Measurements from ENCODE around the gene CDK11B.
"Not testable (repeated sequence)": the region's sequence is repeated elsewhere in the genome, so short reads cannot be mapped to it uniquely, and the experiment has no call there.

The CDK11B gene

DNA sequence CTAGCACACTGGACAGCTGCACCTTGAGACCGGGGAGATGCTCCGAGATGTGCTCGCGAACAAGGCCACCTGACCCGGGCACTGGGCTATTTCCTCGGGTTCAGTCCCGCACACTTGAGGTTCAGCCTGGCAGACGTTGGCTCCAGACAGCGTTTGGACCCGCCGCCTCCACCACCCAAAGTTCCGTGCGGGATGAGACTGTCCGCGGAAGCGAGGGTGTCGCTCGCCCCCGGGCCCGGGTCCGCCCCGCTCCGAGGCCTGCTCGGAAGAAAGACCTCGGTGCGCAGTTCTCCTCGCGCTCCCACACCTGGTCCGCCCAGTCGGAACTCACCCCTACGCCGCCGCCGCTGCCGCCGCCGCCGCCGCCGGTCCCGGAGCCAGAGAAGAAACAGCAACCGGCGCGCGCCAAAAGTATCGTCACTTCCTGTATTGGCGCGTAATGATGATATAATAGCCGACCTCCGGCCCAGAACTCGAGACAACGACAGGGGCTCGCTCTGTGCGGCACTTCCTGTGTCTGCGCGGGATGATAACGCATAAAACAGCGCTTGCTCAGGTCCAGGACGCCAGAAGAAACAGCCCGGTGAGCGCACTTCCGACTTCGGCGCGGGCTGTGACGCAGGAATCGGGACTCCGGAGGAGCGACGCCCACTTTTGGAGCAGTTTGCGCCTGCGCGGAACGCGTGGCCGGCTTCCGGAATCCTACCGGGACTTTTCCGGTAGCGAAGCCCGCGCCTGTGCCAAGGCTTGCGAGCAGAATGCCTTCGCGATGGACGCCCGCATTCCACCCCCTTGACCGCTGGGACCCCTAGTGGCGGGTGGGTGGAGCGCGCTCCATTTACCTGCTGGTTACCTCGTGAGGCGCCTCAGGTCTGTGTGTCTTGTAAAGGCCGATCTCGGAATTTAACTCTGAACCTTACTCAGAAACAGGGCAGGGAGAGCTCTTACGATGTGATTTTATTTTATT lies at the start of gene CDK11B:
TSS of gene CDK11B (minus strand) at position 422 of the 967 bp plus-strand sequence. CDS start 1,519 bp downstream, outside the sequence.
- DNase-seq (ENCODE audit: low read depth in 2 of 2, low spot score in 1 of 2): peak; percentile 78 to 98

GRCh38 chr1:1707897-1708296 lies 49.1 kb upstream of the CDK11B start:
- not testable (repeated sequence) for DNase-seq (ENCODE audit: low read depth in 2 of 2, low spot score in 1 of 2)

DNA sequence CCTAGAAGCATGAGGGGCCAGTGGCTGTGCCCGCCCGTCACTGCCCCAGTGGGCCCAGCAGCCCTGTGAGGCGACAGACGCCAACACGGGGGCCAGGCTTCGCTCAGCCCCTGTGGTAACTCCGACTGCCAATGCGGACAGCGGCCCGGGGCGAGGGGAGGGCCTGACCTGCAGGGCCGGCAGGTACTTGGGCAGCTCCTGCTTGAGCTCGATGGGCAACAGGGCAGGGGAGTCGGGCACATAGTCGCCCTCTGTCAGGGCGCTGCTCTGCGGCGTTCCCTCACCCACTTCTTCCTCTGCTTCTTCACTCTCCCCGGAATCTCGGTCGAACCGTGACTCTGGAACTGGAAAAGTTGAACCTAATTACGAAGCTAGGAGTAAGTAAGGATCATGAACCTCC lies 48.4 kb upstream of the CDK11B start:
- not testable (repeated sequence) for DNase-seq (ENCODE audit: low read depth in 2 of 2, low spot score in 1 of 2)

- not testable (repeated sequence) for DNase-seq (ENCODE audit: low read depth in 2 of 2, low spot score in 1 of 2)
Observed at GRCh38 chr1:1705623-1706022, 46.8 kb upstream of the CDK11B start.

DNA sequence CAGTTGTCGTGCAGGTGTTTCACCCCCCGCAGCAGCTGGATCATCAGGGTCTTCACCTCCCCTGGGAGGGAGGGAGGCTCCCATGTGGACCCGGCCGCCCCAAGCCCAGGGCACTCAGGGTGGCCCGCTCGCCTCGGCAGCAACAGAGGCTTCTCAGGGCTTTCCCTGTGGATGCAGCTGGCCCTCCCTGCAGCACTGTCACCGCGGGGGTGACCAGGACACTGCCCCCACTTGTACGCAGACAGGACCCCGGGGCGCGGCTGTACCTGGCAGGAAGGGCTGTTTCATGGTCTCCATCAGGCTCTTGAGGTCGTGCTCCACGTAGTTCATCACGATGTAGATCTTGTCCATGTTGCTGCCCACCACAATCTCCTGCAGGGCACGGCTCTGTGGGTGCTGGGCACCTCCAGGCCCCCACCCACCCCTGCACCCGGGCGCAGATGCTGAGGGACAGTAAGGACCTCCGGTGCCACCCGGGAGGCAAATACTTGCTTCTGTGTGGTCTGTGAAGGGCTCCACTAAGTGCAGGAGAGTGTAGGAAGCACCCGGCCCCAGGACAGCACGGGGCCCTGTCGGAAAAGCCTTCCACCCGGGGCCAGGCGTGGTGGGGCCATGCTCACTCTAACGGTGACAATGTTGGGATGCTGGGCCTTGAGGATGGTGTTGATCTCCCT lies 45.6 kb upstream of the CDK11B start:
- not testable (repeated sequence) for DNase-seq (ENCODE audit: low read depth in 2 of 2, low spot score in 1 of 2)

DNA sequence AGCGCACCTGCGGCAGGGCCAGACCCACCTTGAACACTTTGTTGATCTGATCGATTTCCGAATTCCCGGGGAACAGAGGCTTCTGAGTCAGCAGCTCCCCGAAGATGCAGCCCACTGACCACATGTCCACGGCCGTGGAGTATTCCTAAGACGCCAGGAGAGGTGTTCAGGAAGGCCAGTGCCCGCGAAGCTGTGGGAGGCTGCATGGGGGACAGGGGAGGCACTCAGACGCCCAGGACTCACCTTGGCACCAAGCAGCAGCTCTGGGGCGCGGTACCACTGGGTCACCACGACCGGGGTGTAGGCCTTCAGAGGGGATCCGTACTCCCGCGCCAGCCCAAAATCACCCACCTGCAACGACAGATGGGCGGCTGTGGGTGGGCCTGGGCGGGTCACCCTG lies 45.0 kb upstream of the CDK11B start:
- no peak for DNase-seq (ENCODE audit: low read depth in 2 of 2, low spot score in 1 of 2)

DNA sequence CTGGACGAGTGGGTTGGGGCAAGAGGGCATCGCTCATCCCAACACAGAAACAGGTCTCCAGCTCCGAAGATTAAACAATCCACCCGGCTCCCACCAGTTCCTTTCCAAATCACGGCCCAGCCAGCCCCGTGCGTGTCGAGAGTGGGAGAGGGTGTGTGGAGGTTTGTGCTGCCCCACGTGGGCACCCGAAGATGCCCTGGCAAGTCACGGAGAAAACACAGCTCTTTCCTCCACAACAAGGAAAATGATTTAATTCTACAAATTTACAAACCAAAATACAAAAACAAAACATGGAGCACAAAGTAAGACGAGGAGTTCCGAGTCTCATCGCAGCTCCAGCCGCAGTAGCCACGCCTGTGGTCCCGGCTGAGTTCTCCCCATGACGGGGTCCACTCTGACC lies 43.7 kb upstream of the CDK11B start:
- DNase-seq (ENCODE audit: low read depth in 2 of 2, low spot score in 1 of 2): not testable (repeated sequence)

- DNase-seq (ENCODE audit: low read depth in 2 of 2, low spot score in 1 of 2): not testable (repeated sequence)
Observed at GRCh38 chr1:1700557-1700956, 41.8 kb upstream of the CDK11B start.

GRCh38 chr1:1700067-1700466 lies 41.3 kb upstream of the CDK11B start:
- DNase-seq (ENCODE audit: low read depth in 2 of 2, low spot score in 1 of 2): not testable (repeated sequence)

- not testable (repeated sequence) for DNase-seq (ENCODE audit: low read depth in 2 of 2, low spot score in 1 of 2)
Observed at GRCh38 chr1:1699061-1699460, 40.3 kb upstream of the CDK11B start.

DNA sequence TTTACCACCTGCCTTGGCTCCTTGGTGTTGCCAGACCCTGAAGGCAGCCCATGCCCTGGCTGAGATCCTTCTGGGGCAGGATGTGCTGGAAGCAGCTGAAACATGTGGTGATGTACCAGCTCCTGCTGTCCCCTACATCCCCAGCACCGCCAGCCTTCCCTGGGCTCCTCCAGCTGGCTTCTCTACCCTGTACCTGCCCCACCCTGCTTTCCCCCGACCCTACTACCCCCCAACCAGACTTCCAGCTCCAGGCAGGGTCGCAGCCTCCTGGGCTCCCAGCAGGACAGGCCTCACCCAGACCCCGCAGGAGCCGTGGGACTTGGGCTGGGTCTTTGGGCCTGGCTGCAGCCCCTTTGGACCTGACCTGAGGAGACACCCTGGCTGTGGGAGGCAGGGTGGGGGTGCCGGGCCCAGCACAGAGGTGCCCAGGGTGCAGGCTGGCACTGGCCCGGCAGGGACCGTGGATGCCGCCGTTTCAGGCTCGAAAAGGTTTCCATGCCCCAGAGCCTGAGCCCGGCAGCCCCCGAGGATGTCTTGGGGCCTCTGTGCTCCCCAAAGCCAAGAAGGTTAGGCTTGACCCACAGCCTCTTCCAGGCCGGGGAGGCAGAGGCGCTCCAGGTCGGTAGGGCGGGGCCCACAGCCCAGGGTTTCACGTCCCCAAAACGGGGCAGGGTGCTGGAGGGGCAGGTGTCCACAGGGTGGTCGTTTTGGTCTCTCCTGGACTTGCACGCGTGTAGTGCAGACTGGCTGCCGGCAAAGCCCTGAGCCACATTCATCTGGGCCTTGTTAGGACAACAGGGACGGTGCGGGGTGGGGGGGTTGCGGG lies 38.8 kb upstream of the CDK11B start:
- not testable (repeated sequence) for DNase-seq (ENCODE audit: low read depth in 2 of 2, low spot score in 1 of 2)

- not testable (repeated sequence) for DNase-seq (ENCODE audit: low read depth in 2 of 2, low spot score in 1 of 2)
Observed at GRCh38 chr1:1696431-1697357, 37.9 kb upstream of the CDK11B start.

- DNase-seq (ENCODE audit: low read depth in 2 of 2, low spot score in 1 of 2): peak; percentile 85 to 90
Observed at GRCh38 chr1:1692714-1693647, 34.2 kb upstream of the CDK11B start, which contains the start of gene SLC35E2B. Gene SLC35E2B, minus strand, starts transcription at chr1:1692795. Its CDS starts 16,096 bp downstream, at chr1:1676699.

DNA sequence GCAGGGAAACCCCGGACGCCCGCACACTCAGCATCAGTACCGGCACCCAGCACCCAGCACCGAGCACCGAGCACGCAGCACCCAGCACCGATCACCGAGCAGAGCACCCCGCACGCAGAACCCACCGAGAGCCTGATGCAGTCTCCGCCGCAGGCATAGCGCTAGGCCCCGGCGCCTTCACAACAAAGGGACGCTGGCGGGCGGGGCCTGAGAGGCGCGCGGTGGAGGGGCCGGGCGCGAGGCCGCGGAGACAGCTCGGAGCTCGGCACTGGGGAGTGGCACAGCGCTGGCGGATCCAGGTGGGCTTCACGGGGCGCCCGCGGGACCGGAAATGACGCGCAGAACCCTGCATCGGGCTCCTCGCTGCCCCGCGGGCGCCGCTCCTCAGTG lies 33.5 kb upstream of the CDK11B start:
- peak; percentile 60 to 65 for DNase-seq (ENCODE audit: low read depth in 2 of 2, low spot score in 1 of 2)

GRCh38 chr1:1691443-1691842 lies 32.6 kb upstream of the CDK11B start:
- DNase-seq (ENCODE audit: low read depth in 2 of 2, low spot score in 1 of 2): not testable (repeated sequence)

DNA sequence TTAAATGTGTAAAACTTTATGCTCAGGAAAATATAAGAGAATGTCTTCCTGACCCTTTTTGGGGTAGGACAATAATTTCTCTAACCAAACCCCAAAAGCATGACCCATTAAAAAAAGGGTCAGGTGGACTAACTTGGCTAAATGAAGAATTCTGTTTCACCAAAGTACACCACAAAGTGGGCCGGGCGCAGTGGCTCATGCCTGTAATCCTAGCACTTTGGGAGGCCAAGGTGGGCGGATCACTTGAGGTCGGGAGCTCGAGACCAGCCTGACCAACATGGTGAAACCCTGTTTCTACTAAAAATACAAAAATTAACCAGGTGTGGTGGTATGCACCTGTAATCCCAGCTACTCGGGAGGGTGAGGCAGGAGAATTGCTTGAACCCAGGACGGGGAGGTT lies 30.7 kb upstream of the CDK11B start:
- DNase-seq (ENCODE audit: low read depth in 2 of 2, low spot score in 1 of 2): not testable (repeated sequence)

DNA sequence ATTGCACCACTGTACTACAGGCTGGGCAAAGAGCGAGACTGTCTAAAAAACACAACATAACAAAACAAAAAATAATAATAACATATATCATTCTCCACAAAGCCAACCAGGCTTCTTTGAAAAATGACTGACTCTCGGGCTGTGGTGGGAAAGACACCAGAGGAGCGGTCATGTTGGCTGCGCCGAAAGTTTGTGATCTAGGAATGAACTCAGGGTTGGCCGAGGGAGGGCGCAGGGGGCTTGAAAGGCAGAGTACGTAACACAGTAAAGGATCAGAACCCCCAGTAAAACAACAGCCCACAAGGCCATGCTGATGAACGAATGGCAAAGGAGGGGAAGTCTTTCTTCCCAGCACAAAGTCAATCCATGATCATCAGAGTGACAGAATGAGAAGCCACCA lies 29.0 kb upstream of the CDK11B start:
- DNase-seq (ENCODE audit: low read depth in 2 of 2, low spot score in 1 of 2): no peak

DNA sequence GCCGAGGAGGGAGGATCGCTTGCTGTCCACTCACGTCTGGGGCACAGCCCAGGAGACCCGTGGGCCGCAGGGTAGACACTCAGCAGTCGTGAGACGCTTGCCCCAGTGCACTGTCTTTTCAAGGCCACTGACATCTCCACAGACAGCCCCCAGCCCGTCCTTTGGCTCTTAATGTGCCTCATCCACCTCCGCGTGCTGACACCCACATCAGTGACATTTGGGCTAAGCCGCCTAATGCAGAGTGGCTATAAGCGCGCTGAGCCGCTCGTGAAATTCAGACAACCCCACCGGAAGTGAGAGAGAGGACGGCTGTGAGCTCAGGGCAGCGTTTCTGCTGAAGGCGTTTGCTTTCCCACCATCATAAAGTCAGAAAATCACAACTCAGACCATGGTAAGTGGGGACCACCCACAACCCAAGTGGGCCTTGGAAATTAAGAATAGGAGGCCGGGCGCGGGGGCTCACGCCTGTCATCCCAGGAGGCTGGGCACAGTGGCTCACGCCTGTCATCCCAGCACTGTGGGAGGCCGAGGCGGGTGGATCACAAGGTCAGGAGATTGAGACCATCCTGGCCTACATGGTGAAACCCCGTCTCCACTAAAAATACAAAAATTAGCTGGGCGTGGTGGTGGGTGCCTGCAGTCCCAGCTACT lies 25.4 kb upstream of the CDK11B start:
- no peak for DNase-seq (ENCODE audit: low read depth in 2 of 2, low spot score in 1 of 2)
